Breast epithelium (tissue), 3 donors: Measurements from ENCODE around the gene DRP2.

Source experiments
- CTCF ChIP-seq, 3 donors: fragments of 450-650 bp; IDR thresholded peaks; one replicate each; pipeline ENCODE4 v1.5.1; 2016 to 2017; ENCODE audit warnings: antibody characterized with exemption in 3 of 3, mild to moderate bottlenecking in 3 of 3, moderate library complexity in 3 of 3
- POLR2A ChIP-seq: fragments of 450-650 bp; IDR thresholded peaks from one replicate; pipeline ENCODE4 v1.6.1; 2016; ENCODE audit warnings: antibody characterized with exemption, mild to moderate bottlenecking, moderate library complexity

GRCh38 chrX:101262590-101262989, 43.0 kb downstream of the DRP2 start:
- TF ChIP-seq POLR2A (no peak), CTCF (IDR thresholded peaks at IDR 0.05) (no peak)
